WTC11 (cell line): ENCODE results near the gene PALB2. TPM values are rescaled to one million over a fixed set of nuclear protein-coding genes. Genes with fewer than 3 reads are reported as not detected.
A peak's percentile ranks its signal among the peaks of the same experiment; 100 is the strongest.
"Not testable (repeated sequence)": the region's sequence is repeated elsewhere in the genome, so short reads cannot be mapped to it uniquely, and the experiment has no call there.

Experiments used
- ATAC-seq: fragments of 200-7000 bp; cut with Tn5 transposase; 2 replicates; pipeline ENCODE4 v1.10.0; 2021; ENCODE audit warnings: mild to moderate bottlenecking, moderate library complexity
- CTCF ChIA-PET: fragments of 300-600 bp; sonication (Branson Sonifier 250); formaldehyde crosslinking; loops from one replicate; lab custom pipeline; 2021; ENCODE audit warnings: antibody characterized with exemption; lab: Charles Lee
- POLR2A ChIA-PET: fragments of 350-600 bp; sonication (Branson Sonifier 250); formaldehyde crosslinking; loops from one replicate; lab custom pipeline; 2021; ENCODE audit warnings: antibody characterized with exemption; lab: Charles Lee
- DNase-seq: peaks from one replicate; pipeline ENCODE4 v3.0.0; 2021; ENCODE audit warnings: low spot score
- H3K27ac Mint-ChIP-seq: 2 replicates; pipeline ENCODE4 v1.8.0; 2021; ENCODE audit warnings: mixed read lengths
- H3K27me3 Mint-ChIP-seq: 2 replicates; pipeline ENCODE4 v1.8.0; 2021; ENCODE audit warnings: low read depth, mild to moderate bottlenecking, moderate library complexity, mixed read lengths
- H3K36me3 Mint-ChIP-seq: 2 replicates; pipeline ENCODE4 v1.8.0; 2021; ENCODE audit warnings: mixed read lengths
- H3K4me1 Mint-ChIP-seq: 2 replicates; pipeline ENCODE4 v1.8.0; 2022; ENCODE audit warnings: mixed read lengths
- H3K4me3 Mint-ChIP-seq: 2 replicates; pipeline ENCODE4 v1.8.0; 2021; ENCODE audit warnings: mild to moderate bottlenecking, moderate library complexity, mixed read lengths
- H3K9me3 Mint-ChIP-seq: 2 replicates; pipeline ENCODE4 v1.8.0; 2021; ENCODE audit warnings: mixed read lengths
- ETV6 ChIP-seq: sonication (generic); formaldehyde crosslinking; IDR thresholded peaks from 2 replicates; pipeline ENCODE4 v1.8.1; 2022; ENCODE audit warnings: mild to moderate bottlenecking, missing genetic modification reagents
- FOXJ3 ChIP-seq: sonication (generic); formaldehyde crosslinking; IDR thresholded peaks from 2 replicates; pipeline ENCODE4 v1.9.0; 2021; ENCODE audit warnings: missing genetic modification reagents, mild to moderate bottlenecking, borderline replicate concordance
- FOXP1 ChIP-seq: sonication (generic); formaldehyde crosslinking; IDR thresholded peaks from 2 replicates; pipeline ENCODE4 v1.8.0; 2022; ENCODE audit warnings: missing genetic modification reagents, mild to moderate bottlenecking, moderate library complexity, borderline replicate concordance
- GABPB1 ChIP-seq: sonication (generic); formaldehyde crosslinking; IDR thresholded peaks from 2 replicates; pipeline ENCODE4 v1.8.1; 2023; ENCODE audit warnings: mild to moderate bottlenecking, missing genetic modification reagents
- HMGA2 ChIP-seq: fragments of 250-450 bp; sonication (Bioruptor Pico); IDR thresholded peaks from 2 replicates; pipeline ENCODE4 v1.4.0; 2021; ENCODE audit warnings: mild to moderate bottlenecking, moderate library complexity
- KAT7 ChIP-seq: sonication (generic); formaldehyde crosslinking; IDR thresholded peaks from 2 replicates; pipeline ENCODE4 v1.8.1; 2023; ENCODE audit warnings: missing genetic modification reagents, mild to moderate bottlenecking, borderline replicate concordance
- MXD4 ChIP-seq: fragments of 250-450 bp; sonication (Bioruptor Pico); IDR thresholded peaks from 2 replicates; pipeline ENCODE4 v1.8.0; 2021; ENCODE audit warnings: mild to moderate bottlenecking, moderate library complexity, borderline replicate concordance
- NR1H2 ChIP-seq: sonication (generic); formaldehyde crosslinking; IDR thresholded peaks from 2 replicates; pipeline ENCODE4 v1.9.0; 2021; ENCODE audit warnings: mild to moderate bottlenecking, moderate library complexity, missing genetic modification reagents
- SMAD3 ChIP-seq: sonication (generic); formaldehyde crosslinking; IDR thresholded peaks from 2 replicates; pipeline ENCODE4 v1.8.0; 2022; ENCODE audit warnings: missing genetic modification reagents, mild to moderate bottlenecking, borderline replicate concordance
- SMAD4 ChIP-seq: sonication (generic); formaldehyde crosslinking; IDR thresholded peaks from 2 replicates; pipeline ENCODE4 v1.8.0; 2022; ENCODE audit warnings: mild to moderate bottlenecking, missing genetic modification reagents
- SOX15 ChIP-seq: fragments of 250-450 bp; sonication (Bioruptor Pico); IDR thresholded peaks from 2 replicates; pipeline ENCODE4 v1.9.0; 2021; ENCODE audit warnings: mild to moderate bottlenecking
- SP1 ChIP-seq: sonication (generic); formaldehyde crosslinking; conservative IDR thresholded peaks from 2 replicates; pipeline ENCODE4 v1.8.1; 2022; ENCODE audit warnings: missing genetic modification reagents
- ZNF219 ChIP-seq: sonication (generic); formaldehyde crosslinking; IDR thresholded peaks from 2 replicates; pipeline ENCODE4 v1.8.0; 2023; ENCODE audit warnings: missing genetic modification reagents, mild to moderate bottlenecking, borderline replicate concordance
- total RNA-seq: library from RNA; stranded (reverse); gene quantifications from 3 replicates; pipeline ENCODE4 v1.2.3, GENCODE V29; 2021
- TF ChIP-seq, protein P1 (sequence below): fragments of 250-450 bp; sonication (Bioruptor Pico); IDR thresholded peaks from 2 replicates; pipeline ENCODE4 v1.9.0; 2021; ENCODE audit warnings: moderate library complexity, mild to moderate bottlenecking, inconsistent platforms, borderline replicate concordance
- TF ChIP-seq, protein P2 (sequence below): fragments of 250-450 bp; sonication (Bioruptor Pico); IDR thresholded peaks from 2 replicates; pipeline ENCODE4 v1.8.0; 2021; ENCODE audit warnings: mild to moderate bottlenecking
- TF ChIP-seq, protein P3 (sequence below): sonication (generic); formaldehyde crosslinking; IDR thresholded peaks from 2 replicates; pipeline ENCODE4 v1.8.1; 2023; ENCODE audit warnings: mild to moderate bottlenecking, missing genetic modification reagents, borderline replicate concordance
- TF ChIP-seq, protein P4 (sequence below): sonication (generic); formaldehyde crosslinking; IDR thresholded peaks from 2 replicates; pipeline ENCODE4 v1.8.0; 2022; ENCODE audit warnings: mild to moderate bottlenecking, missing genetic modification reagents
- TF ChIP-seq, protein P5 (sequence below): sonication (generic); formaldehyde crosslinking; IDR thresholded peaks from 2 replicates; pipeline ENCODE4 v1.8.1; 2023; ENCODE audit warnings: mild to moderate bottlenecking, missing genetic modification reagents
- TF ChIP-seq, protein P6 (sequence below): sonication (generic); formaldehyde crosslinking; IDR thresholded peaks from 2 replicates; pipeline ENCODE4 v1.8.0; 2022; ENCODE audit warnings: missing genetic modification reagents

The PALB2 gene
- total RNA-seq, 1 experiment from 2014 or later, result 32.1 TPM

DNA sequence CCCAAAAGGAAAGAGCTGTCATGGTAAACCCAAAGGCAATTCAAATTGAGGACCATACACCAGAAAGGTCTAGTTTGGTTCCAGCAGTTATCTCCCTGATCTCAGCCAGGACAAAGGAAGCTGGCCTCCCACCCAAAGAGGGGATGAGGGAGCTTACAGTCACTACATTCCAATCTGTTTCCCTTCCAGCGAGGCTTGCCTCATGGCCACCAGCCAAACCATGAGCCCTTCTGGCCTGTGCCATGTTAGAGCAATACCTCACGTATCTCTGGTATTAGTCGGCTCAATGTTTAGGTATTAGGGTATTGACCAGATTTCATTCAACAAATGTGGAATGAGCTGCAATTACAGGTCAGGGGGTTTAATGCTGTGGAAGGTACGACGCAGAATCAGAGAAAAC lies 53.4 kb downstream of the PALB2 start:
- Mint-ChIP-seq H3K9me3 (no peaks in the 10 kb centered on the region), H3K36me3 (peaks cover 66% of the 10 kb centered on the region), H3K27me3 (no peaks in the 10 kb centered on the region), H3K27ac (no peak overlapping the region), H3K4me1 (no peaks in the 10 kb centered on the region), H3K4me3 (no peak overlapping the region)
- ATAC-seq, result no peak
- ChIA-PET CTCF (no interaction called here), POLR2A (no interaction called here)
- DNase-seq, result no peak
- TF ChIP-seq FOXP1 (CRISPR knock-in tag), result no peak
- TF ChIP-seq MXD4 (CRISPR knock-in tag), result no peak
- no peak for TF ChIP-seq SP1 (CRISPR knock-in tag)
- TF ChIP-seq, protein P1, sequence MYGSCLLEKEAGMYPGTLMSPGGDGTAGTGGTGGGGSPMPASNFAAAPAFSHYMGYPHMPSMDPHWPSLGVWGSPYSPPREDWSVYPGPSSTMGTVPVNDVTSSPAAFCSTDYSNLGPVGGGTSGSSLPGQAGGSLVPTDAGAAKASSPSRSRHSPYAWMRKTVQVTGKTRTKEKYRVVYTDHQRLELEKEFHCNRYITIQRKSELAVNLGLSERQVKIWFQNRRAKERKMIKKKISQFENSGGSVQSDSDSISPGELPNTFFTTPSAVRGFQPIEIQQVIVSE (CRISPR knock-in tag), result no peak
- TF ChIP-seq GABPB1 (CRISPR knock-in tag), result no peak
- TF ChIP-seq ETV6 (CRISPR knock-in tag), result no peak
- TF ChIP-seq SOX15 (CRISPR knock-in tag), result no peak
- TF ChIP-seq, protein P2, sequence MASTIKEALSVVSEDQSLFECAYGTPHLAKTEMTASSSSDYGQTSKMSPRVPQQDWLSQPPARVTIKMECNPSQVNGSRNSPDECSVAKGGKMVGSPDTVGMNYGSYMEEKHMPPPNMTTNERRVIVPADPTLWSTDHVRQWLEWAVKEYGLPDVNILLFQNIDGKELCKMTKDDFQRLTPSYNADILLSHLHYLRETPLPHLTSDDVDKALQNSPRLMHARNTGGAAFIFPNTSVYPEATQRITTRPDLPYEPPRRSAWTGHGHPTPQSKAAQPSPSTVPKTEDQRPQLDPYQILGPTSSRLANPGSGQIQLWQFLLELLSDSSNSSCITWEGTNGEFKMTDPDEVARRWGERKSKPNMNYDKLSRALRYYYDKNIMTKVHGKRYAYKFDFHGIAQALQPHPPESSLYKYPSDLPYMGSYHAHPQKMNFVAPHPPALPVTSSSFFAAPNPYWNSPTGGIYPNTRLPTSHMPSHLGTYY (CRISPR knock-in tag), result no peak
- TF ChIP-seq, protein P3, sequence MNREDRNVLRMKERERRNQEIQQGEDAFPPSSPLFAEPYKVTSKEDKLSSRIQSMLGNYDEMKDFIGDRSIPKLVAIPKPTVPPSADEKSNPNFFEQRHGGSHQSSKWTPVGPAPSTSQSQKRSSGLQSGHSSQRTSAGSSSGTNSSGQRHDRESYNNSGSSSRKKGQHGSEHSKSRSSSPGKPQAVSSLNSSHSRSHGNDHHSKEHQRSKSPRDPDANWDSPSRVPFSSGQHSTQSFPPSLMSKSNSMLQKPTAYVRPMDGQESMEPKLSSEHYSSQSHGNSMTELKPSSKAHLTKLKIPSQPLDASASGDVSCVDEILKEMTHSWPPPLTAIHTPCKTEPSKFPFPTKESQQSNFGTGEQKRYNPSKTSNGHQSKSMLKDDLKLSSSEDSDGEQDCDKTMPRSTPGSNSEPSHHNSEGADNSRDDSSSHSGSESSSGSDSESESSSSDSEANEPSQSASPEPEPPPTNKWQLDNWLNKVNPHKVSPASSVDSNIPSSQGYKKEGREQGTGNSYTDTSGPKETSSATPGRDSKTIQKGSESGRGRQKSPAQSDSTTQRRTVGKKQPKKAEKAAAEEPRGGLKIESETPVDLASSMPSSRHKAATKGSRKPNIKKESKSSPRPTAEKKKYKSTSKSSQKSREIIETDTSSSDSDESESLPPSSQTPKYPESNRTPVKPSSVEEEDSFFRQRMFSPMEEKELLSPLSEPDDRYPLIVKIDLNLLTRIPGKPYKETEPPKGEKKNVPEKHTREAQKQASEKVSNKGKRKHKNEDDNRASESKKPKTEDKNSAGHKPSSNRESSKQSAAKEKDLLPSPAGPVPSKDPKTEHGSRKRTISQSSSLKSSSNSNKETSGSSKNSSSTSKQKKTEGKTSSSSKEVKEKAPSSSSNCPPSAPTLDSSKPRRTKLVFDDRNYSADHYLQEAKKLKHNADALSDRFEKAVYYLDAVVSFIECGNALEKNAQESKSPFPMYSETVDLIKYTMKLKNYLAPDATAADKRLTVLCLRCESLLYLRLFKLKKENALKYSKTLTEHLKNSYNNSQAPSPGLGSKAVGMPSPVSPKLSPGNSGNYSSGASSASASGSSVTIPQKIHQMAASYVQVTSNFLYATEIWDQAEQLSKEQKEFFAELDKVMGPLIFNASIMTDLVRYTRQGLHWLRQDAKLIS, result no peak
- TF ChIP-seq KAT7 (CRISPR knock-in tag), result no peak
- TF ChIP-seq, protein P4, sequence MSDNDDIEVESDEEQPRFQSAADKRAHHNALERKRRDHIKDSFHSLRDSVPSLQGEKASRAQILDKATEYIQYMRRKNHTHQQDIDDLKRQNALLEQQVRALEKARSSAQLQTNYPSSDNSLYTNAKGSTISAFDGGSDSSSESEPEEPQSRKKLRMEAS, result no peak
- no peak for TF ChIP-seq SMAD4 (CRISPR knock-in tag)
- TF ChIP-seq, protein P5, sequence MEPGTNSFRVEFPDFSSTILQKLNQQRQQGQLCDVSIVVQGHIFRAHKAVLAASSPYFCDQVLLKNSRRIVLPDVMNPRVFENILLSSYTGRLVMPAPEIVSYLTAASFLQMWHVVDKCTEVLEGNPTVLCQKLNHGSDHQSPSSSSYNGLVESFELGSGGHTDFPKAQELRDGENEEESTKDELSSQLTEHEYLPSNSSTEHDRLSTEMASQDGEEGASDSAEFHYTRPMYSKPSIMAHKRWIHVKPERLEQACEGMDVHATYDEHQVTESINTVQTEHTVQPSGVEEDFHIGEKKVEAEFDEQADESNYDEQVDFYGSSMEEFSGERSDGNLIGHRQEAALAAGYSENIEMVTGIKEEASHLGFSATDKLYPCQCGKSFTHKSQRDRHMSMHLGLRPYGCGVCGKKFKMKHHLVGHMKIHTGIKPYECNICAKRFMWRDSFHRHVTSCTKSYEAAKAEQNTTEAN (CRISPR knock-in tag), result no peak
- TF ChIP-seq ZNF219 (CRISPR knock-in tag), result no peak
- TF ChIP-seq SMAD3 (CRISPR knock-in tag), result no peak

DNA sequence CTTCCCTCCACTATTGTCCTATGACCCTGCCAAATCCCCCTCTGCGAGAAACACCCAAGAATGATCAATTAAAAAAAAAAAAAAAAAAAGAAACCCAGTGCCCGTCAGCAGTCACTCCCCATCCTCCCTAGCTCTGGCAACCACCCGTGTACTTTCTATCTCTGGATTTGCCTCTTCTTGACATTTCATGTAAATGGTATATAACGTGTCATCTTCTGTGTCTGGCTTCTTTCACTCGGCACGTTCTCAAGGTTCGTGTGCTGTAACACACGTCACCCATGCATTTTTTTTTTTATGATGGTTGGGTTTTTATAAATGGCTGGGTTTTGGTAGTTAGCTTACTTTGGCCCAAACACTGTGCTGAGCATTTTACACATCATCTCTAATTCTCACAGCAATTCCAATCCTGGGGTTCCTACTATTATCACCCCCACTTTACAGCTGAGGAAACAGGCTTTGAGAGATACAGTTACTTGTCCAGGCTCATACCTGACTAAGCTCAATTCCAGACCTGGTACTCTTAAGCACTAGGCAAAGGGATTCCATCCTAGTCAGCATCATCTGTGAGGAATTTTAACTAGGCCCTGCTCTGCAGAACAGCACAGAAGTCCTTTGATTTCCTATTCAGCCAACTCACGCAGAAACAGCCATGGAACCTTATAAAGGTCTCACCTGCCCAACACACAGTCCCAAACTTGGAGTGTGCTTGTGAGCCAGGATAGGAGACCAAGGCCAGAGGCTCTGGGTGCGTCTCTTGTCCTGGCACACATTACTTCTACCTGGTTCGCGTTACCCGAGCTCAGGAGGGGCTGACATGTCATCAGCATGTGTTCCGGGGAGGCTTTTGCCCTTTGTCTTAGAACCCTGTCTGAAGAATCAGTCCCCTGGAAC lies 56.7 kb downstream of the PALB2 start:
- DNase-seq (no peak), ATAC-seq (no peak)
- Mint-ChIP-seq H3K9me3 (no peaks in the 10 kb centered on the region), H3K27me3 (no peaks in the 10 kb centered on the region), H3K4me3 (no peak overlapping the region), H3K27ac (peak overlapping the region; percentile 93), H3K36me3 (peaks cover 63% of the 10 kb centered on the region), H3K4me1 (no peaks in the 10 kb centered on the region)
- POLR2A ChIA-PET, result interaction anchor here (0.6 kb wide), 1 partner anchor 110 kb away, joined by 3 read pairs; no protein-coding TSS in a partner anchor
- CTCF ChIA-PET, result interaction anchor here (1.0 kb wide), 1 partner anchor 12 kb away, joined by 3 read pairs; no protein-coding TSS in a partner anchor
- TF ChIP-seq NR1H2 (CRISPR knock-in tag), result no peak
- TF ChIP-seq, protein P6, sequence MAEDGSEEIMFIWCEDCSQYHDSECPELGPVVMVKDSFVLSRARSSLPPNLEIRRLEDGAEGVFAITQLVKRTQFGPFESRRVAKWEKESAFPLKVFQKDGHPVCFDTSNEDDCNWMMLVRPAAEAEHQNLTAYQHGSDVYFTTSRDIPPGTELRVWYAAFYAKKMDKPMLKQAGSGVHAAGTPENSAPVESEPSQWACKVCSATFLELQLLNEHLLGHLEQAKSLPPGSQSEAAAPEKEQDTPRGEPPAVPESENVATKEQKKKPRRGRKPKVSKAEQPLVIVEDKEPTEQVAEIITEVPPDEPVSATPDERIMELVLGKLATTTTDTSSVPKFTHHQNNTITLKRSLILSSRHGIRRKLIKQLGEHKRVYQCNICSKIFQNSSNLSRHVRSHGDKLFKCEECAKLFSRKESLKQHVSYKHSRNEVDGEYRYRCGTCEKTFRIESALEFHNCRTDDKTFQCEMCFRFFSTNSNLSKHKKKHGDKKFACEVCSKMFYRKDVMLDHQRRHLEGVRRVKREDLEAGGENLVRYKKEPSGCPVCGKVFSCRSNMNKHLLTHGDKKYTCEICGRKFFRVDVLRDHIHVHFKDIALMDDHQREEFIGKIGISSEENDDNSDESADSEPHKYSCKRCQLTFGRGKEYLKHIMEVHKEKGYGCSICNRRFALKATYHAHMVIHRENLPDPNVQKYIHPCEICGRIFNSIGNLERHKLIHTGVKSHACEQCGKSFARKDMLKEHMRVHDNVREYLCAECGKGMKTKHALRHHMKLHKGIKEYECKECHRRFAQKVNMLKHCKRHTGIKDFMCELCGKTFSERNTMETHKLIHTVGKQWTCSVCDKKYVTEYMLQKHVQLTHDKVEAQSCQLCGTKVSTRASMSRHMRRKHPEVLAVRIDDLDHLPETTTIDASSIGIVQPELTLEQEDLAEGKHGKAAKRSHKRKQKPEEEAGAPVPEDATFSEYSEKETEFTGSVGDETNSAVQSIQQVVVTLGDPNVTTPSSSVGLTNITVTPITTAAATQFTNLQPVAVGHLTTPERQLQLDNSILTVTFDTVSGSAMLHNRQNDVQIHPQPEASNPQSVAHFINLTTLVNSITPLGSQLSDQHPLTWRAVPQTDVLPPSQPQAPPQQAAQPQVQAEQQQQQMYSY, result no peak
- TF ChIP-seq FOXJ3 (CRISPR knock-in tag), result no peak
- TF ChIP-seq HMGA2 (CRISPR knock-in tag), result no peak

DNA sequence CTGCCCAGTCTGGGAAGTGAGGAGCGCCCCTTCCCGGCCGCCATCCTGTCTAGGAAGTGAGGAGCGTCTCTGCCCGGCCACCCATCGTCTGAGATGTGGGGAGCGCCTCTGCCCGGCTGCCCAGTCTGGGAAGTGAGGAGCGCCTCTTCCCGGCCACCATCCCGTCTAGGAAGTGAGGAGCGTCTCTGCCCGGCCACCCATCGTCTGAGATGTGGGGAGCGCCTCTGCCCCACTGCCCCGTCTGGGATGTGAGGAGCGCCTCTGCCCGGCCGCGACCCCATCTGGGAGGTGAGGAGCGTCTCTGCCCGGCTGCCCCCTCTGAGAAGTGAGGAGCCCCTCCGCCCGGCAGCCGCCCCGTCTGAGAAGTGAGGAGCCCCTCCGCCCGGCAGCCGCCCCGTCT lies 57.8 kb downstream of the PALB2 start:
- H3K27ac Mint-ChIP-seq, POLR2A ChIA-PET, H3K9me3 Mint-ChIP-seq, ATAC-seq, DNase-seq, H3K27me3 Mint-ChIP-seq, H3K4me3 Mint-ChIP-seq, H3K4me1 Mint-ChIP-seq, CTCF ChIA-PET: not testable (repeated sequence)
- peaks cover 60% of the 10 kb centered on the region for H3K36me3 Mint-ChIP-seq
